HG03354 (cell line): ENCODE results near the gene SLC2A4.

Experiments
- ATAC-seq: cut with Tn5 transposase; IDR thresholded peaks from one replicate; pipeline ENCODE4 v1.9.1; 2021; ENCODE audit warnings: mild to moderate bottlenecking; ENCODE audit not compliant: unreplicated experiment, poor library complexity, severe bottlenecking

Gene SLC2A4

DNA sequence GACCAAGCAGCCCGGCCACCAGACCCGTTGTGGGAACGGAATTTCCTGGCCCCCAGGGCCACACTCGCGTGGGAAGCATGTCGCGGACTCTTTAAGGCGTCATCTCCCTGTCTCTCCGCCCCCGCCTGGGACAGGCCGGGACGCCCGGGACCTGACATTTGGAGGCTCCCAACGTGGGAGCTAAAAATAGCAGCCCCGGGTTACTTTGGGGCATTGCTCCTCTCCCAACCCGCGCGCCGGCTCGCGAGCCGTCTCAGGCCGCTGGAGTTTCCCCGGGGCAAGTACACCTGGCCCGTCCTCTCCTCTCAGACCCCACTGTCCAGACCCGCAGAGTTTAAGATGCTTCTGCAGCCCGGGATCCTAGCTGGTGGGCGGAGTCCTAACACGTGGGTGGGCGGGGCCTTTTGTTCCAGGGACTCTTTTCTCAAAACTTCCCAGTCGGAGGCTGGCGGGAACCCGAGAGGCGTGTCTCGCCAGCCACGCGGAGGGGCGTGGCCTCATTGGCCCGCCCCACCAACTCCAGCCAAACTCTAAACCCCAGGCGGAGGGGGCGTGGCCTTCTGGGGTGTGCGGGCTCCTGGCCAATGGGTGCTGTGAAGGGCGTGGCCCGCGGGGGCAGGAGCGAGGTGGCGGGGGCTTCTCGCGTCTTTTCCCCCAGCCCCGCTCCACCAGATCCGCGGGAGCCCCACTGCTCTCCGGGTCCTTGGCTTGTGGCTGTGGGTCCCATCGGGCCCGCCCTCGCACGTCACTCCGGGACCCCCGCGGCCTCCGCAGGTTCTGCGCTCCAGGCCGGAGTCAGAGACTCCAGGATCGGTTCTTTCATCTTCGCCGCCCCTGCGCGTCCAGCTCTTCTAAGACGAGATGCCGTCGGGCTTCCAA, at the start of gene SLC2A4:
TSS of gene SLC2A4 (plus strand) at position 645 of the 879 bp plus-strand sequence. CDS start at position 862, 217 bp downstream.
- ATAC-seq: peak; percentile 56

DNA sequence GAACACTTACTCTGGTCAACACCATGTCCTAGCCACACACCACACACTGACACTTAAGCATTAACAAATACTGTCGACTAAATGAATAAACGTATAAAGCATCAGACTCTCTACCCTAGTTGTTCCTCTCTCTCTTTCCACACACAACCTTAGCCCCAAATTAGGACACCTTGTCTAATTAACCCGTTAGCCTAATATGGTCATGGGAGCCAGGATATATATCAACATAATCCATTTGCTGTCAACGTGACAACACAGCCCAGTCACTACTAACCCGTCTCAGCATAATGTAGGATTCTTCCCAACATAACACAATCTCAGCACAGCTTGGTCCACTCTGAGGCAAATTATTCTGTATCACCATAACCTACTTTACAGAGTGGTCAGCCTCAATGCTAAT, 49.4 kb upstream of the SLC2A4 start:
- no peak for ATAC-seq

DNA sequence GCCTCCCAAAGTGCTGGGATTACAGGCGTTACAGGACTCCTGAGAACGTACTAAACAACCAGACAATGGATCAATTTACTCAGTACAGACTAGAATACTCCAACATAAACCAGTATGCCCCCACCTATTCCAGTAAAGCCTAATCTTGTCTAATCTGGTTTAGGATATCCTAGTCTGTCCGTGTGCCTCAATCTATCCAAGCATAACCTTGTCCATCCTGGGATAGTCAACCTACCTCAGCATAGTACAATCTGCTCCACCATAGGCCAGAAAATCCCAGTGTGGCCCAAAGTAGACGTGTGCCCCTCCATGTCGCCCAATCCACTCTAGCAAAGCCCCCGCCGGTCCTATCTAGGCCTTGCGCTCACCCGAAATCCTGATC, 47.8 kb upstream of the SLC2A4 start:
- ATAC-seq: no peak

DNA sequence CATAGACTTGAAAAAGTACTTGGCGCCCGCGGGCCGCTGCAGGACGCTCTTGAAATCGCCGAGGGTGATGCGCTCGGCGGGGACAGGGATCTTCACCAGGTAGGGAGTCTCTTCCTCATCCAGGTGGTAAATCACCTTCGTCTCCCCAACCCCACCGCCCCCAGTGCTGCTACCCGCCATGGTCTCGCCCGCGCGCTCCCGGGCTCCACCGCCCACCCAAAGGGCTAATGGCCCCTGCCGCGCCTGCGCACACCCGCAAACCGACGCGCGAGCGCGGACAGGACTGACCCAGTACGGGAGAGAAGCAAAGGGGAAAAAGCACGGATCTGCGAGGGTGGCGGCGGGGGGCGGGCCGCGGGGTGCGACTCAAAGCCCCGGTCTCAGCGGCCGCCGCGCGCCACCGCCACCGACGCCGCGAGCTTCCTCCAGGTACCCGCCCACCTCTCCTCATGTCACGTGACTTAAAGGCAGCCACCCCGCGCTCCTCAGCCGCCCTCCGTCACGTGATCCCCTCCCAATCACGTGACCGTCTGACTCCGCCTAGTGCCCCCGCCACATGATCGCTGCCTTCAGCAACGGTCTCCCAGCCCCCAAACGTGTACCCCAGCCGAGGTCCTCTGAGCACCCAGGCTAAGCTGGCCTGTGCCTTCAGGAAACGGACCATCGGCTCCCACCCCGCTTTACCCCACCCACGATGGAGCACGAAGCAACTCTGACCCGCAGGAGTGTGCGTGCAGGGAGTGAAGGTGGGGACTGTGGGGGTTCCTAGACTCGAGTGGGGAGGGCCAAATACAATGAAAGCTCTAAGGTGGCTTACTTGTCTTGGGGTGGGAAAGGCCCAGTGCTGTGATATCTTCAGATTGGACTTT, 47.2 kb upstream of the SLC2A4 start, which contains the start of gene DVL2:
TSS of gene DVL2 (minus strand) at position 435 of the 869 bp plus-strand sequence. CDS start at position 180, 255 bp downstream.
- peak; percentile 59 for ATAC-seq

DNA sequence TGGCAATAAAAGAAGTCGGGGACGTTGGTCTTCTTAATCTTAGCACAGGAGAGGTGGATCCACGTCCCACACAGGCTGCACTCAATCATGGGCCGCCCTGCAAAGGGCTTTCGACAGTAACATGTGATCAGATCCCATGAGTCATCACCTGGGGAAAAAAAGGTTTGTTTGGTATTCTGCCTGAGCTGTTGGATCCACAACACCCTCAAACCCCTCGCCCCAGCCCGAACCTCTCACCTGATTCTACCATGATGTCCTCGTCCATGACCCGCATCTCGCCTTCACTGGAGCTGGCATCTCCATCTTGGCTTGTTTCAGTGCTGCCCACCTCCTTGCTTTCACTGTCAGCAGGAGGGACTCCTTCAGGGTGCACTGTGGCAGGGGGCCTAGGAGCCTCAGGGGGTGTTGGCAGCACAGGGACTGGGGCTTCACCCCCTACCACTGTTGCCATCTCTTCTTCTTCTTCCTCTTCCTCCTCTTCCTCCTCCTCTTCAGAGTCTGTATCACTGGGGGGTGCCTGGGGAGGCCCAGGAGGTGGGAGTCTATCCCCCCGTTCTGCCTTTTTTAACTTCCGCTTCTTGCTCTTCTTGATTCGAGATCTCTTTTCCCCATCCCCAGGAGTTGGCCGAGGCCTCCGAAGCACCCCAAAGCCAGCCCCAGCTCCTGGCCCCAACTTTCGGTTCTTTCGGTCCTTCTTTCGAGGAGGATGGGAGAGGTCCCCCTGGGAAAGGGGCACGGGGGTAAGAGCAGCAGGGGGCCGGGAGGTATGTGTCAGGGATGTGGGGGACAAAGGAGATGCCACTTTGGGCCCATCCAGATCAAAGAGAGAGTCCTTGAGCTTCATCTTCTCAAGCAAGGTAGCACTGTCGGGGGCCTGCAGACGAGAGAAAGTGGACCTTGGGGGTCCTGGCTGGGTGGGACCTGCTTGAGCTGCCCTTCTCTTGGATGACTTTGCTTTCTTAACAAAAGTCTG, 45.5 kb upstream of the SLC2A4 start:
- ATAC-seq: no peak

DNA sequence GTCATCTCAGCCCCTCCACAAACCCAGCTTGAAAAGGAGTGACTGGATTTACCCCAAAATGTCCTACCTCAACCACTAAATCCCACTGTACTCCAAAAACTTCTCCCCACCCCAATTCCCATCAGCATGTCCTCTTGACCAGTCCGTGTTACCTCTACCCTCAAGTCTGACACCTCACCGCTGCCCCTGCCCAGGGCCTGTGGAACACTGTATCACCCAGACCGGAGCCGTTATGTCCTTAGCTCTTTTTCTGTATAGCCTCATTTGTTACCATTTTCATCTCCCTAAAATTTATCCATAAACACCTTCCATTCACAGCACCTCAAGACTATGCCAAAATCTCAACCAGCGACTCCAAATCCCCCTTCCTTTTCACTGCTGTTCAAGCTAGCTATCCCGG, 44.7 kb upstream of the SLC2A4 start:
- no peak for ATAC-seq

DNA sequence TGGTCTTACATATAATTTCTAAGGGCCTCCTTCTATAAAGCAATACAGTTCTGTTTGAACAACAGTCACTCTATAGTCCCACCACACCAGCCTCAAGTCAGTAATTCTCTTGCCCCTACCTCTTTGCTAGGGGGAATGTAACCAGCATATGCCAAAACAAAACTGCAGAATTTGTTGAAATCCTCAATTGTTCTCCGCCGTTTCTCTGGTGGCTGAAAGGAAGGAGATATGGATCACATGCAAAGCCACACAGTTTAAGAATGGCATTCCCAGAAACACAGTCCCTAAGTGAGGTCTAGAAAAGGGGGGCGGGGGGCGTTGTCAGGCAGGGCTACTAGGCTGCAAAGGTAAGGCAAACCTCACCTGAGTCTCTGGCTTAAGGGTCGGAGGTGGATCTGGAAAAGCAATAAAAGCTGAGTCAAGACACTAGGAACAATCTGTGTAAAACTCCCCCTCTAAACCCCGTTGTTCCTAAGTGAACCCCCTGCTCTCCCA, 44.2 kb upstream of the SLC2A4 start:
- no peak for ATAC-seq

DNA sequence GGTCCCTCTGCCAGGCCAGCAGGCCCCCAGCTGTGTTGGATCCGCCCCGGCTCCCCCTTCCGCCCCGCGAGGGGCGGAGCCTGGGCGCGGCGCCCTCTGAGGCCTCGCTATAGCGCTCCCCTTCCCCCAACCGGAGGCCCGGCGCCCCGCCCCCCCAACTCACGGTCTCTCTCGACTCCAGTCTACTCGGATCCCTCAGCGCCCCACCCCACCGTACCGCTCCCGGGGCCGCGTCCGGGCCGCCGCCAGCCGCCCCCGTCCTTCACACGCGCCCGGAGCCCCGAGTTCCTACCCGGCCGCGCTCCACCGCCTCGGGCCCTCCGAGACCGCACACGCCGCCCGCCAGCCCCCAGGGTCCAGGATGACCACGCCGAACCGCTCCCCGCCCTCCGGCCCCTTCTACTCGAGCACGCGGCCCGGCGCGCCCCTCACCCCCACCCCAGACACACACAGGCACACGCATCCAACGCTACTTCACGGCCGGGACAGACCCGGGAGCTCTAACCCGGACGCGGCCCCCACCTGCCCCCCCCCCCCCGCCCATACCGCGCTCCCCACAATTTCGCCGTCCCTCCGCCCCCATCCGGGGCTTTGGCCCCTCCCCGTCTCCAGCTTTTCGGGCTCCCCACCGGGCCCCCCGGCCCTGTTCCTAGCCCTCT, 43.6 kb upstream of the SLC2A4 start:
- no peak for ATAC-seq

DNA sequence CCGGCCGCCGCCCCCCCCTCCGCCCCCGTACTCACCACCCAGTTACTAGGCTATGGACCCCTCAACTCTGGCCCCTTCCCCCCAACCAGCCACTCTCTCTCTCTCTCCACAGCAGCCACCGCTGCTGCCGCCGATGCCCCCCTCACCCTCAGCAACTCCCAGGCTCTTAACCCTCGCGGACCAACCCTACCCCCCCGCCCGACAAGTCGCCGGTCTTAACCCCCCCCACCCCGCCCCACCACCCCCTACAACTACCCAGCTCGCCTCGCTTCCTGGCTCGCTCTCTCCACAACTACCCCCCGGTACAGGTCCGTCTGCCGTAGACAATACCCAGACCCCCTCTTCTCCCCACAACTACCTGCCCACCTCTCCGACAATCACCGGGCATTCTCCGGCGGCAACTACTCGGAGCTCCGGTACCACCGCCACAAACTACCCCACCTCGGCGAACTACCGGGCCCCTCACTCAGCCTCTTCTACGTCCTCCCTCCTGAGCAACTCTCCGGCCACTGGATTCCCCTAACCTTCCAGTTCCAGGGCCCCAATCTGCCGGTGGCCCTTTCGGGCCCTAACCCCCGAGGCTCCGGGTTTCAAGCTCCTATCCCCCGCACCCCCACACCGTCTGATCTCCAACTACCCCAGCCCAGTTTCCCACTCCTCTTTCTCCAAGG, 43.0 kb upstream of the SLC2A4 start:
- ATAC-seq: no peak

DNA sequence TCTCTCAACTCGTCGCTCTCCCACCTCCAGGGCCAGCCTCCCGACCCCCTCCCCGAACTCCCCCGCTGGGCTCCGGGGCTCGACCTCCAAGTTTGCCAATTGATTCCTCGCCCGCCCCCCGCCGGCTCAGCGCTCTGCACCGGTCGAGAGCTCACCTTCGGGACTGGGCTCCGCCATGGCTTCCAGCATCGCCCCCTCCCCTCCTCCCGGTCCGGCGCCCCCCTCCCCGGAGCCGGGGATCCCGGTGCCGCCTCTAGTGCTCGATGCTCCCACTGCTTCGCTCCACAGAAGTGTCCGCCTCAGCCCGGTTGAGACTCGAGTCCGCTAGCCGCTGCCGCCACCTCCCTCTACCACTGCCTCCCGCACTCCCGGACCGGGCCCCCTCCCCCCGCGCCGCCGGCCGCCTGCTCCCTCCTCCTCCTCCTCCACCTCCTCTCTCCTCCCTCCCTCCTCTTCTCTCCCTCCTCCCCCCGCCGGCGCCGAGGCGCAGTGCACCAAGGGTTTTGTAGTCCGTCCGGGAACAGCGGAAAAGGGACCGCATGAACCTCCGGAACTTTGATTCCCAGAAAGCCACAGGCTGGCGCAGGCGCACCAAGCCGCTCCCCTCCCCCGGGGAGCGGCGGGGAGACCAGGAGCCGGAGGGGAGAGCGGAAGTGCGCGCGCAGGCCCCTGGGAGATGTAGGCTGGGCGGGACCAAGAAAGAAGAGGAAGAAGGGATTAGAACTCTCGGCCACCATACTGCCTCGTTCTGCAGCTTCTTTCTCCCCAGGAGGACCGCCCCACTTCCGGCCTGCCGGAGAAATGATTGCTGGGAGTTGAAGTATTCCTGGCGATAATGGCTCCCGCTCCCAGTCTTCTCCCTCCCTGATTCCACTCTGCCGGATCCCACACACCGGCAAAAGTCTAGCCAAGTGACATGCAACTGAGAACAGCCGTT, 42.2 kb upstream of the SLC2A4 start, which contains the start of gene PHF23:
TSS of gene PHF23 (minus strand) at position 367 of the 937 bp plus-strand sequence. CDS start at position 189, 178 bp downstream.
- peak; percentile 56 for ATAC-seq

DNA sequence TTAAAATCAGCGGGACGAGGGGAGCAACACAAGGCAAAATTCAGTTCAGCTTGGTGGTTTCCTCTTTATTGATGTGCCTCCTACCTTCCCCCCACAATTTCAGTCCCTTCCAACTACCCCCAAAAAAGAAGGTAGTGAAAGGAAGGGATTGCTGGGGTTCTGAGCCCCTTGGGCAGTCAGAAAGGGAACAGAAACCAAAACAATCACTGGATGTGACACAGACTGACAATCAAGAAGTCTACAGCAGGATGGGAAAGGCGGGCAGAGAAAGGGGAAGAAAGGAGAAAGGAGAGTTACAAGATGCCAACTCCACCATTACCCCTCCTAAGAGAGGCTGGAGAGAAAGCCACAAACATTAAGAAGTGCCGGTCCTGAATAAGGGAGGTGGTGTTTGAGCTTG, 41.1 kb upstream of the SLC2A4 start:
- ATAC-seq: no peak

DNA sequence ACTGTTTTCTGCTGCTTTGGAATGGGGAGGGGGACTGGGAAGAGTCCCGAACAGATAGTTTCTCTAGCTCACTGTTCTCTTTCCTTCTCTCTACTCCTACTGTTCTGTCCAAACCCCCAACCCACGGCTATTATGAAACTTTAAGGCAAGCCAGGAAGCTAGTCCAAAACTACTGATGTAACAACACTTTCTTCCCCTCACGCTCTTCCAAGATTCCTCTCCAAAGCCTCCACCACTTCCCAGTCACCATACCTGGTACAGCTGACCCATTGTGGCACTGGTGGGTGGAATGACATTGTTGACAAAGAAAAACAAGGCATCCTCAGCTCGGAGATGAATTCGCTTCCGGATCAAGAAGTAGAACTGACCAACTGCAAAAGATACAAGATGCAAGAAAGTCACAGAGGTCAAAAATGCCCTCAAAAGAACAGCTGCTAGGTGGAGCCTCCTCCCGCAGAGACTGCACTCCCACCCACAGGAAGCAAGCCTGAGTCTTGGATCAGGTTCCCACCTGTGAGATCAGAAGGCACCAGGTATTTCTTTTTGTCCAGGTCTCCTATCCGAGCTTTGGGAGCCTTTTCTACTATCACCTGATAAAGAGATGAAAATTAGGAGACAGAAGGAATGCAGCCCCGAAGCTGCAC, 40.3 kb upstream of the SLC2A4 start:
- no peak for ATAC-seq

DNA sequence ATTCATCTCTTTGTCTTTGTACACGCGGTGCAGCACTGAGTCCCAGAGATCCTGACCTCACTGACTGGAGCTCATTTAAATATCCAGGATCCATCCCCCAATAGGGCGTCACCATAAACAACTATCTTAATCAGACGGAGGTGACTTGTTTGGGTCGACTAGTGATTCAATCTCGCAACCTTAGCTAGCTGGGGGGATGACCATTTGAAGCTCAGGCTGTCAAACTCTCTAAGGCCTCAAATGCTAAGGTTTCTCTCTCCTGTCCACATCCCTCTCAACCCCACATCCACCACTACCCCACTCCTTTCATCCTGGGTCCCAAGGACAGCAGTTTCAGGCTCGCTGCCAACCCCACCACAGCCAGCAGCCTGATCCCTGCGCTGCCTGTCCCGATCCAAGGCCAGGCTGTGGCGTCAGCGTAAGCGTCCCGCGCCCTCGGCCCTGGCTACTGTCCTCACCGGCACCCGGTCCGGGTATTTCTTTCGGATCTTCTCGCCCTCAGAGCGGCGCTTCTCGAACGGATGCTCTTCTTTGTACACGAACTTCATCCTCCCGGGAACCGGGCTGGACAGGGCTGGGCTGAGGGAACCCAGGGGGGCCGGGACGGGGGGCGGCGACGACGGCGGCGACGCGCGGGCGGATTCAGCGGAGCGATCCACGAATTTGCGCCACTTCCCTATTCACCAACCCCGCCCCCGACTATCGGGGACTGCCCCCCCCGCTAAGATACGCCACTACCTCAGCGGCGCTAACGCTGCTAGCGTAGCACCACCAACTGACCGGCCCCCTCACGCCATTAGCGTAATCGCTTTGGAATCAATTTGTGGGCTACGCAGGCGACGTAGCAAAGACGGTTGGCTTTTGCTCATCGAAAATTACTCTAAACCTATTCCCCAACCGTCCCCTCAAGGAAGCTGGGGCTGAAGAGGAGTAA, 39.5 kb upstream of the SLC2A4 start, which contains the start of gene GABARAP:
TSS of gene GABARAP (minus strand) at position 667 of the 934 bp plus-strand sequence. CDS start at position 548, 119 bp downstream.
- peak; percentile 36 for ATAC-seq

DNA sequence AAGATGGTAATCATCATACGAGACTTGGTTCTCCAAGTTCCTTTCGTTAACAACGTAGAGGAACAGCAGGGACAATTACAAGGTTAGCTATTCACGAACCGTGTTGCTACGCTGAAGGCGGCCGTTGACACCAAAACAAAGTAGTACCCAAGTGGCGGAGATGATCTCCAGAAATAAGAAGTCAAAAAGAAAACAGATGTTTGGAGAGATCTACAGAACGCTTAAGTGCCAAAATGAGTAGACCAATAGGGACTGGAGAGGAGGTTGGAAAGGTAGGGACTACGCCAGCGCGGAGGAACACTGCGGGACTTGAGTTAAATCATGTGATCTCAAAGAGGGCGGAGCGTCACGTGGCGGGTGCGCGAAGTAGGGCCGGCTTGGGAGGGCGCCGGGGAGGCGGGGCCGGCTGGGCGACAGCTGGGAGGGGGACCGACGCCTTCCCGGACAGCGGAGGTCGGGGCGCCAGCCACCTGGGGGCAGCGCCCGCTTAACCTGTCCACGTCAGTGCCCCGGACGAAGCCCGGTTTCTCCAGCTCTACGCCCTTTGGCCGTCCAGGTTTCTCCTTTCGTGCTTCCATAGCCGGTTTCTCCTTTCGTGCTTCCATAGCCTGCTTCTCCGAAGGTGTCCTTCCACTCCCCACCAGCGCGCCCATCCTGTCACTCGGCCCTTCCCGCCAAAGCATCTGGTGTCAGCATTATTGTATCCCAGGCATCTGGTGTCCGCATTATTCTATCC, 38.6 kb upstream of the SLC2A4 start:
- ATAC-seq: peak; percentile 48

DNA sequence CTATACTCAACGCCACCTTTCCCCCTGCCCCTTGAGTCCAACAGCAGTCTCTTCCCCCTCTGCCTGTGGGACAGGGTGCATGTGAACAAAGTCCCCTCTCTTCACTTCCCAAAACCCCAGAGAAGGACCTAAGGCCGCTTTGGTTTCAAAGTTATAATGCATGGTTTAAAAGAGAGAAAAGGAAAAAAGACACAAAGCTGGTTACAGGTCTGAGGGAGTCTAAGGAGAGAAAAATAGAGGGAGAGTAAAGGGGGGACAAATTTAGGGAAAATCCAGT, 38.1 kb upstream of the SLC2A4 start:
- ATAC-seq: no peak
